LNCaP clone FGC (cell line): ENCODE data around the gene GPATCH8.

ENCODE experiments used
- DNase-seq: peaks from one replicate; pipeline ENCODE4 v3.0.0-alpha.2; 2011; ENCODE audit warnings: low read depth
- H3K4me3 ChIP-seq: 2 replicates; pipeline ENCODE4 v1.5.1; 2011; ENCODE audit warnings: mild to moderate bottlenecking, low read depth, low read length, control low read depth
- CTCF ChIP-seq: IDR thresholded peaks from 2 replicates; pipeline ENCODE4 v1.5.1; 2012; ENCODE audit warnings: mild to moderate bottlenecking; ENCODE audit not compliant: control insufficient read depth, insufficient read depth; ENCODE audit errors: extremely low read depth

GPATCH8 gene

GRCh38 chr17:44536090-44536953 lies 33.1 kb upstream of the GPATCH8 start:
- no peak for TF ChIP-seq CTCF
- no peak overlapping the region for H3K4me3 ChIP-seq
- DNase-seq = no peak

GRCh38 chr17:44533533-44534246 lies 30.5 kb upstream of the GPATCH8 start:
- DNase-seq = no peak
- no peak overlapping the region for H3K4me3 ChIP-seq
- peak; percentile 75 for TF ChIP-seq CTCF

GRCh38 chr17:44530896-44531418 lies 27.8 kb upstream of the GPATCH8 start:
- H3K4me3 ChIP-seq = no peak overlapping the region
- no peak for DNase-seq
- no peak for TF ChIP-seq CTCF

- no peak for DNase-seq
- TF ChIP-seq CTCF = no peak
- no peak overlapping the region for H3K4me3 ChIP-seq
Observed at GRCh38 chr17:44529864-44530263, 26.7 kb upstream of the GPATCH8 start.

GRCh38 chr17:44527954-44528353 lies 24.7 kb upstream of the GPATCH8 start:
- H3K4me3 ChIP-seq = no peak overlapping the region
- TF ChIP-seq CTCF = no peak

GRCh38 chr17:44527102-44527501 lies 23.9 kb upstream of the GPATCH8 start:
- no peak for DNase-seq

More at GRCh38 chr17:44527954-44528353, 24.7 kb upstream of the GPATCH8 start:
- no peak for DNase-seq

More at GRCh38 chr17:44527102-44527501, 23.9 kb upstream of the GPATCH8 start:
- no peak overlapping the region for H3K4me3 ChIP-seq
- TF ChIP-seq CTCF = no peak
